ENCODE results near the gene HS3ST1. TPM values are rescaled to one million over a fixed set of nuclear protein-coding genes. Genes with fewer than 3 reads are reported as not detected.

Gene HS3ST1
- total RNA-seq, 1 donor from 2014 or later = 0.27 TPM

DNA sequence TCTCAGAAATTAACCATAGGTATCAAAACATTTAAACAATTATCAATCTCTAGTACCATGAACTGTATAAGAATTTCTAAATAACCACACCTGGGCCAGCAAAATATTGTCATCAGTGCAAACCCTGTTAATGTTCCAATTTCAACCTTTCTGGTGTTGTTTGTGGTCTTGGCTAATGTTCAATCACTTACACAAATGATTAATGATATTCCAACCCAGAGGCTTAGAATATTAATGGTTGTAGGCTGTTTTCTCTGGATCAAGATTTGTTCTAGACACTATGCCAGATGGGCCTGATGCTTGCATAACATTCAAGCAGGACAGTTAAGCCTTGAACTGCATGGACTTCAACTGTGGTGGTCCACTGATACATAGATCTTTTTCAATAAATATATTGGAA is 69.1 kb downstream of the HS3ST1 start:
- Mint-ChIP-seq H3K4me3 (ENCODE audit: unreplicated experiment) (no peak overlapping the region), H3K36me3 (ENCODE audit: unreplicated experiment) (no peaks in the 10 kb centered on the region)

DNA sequence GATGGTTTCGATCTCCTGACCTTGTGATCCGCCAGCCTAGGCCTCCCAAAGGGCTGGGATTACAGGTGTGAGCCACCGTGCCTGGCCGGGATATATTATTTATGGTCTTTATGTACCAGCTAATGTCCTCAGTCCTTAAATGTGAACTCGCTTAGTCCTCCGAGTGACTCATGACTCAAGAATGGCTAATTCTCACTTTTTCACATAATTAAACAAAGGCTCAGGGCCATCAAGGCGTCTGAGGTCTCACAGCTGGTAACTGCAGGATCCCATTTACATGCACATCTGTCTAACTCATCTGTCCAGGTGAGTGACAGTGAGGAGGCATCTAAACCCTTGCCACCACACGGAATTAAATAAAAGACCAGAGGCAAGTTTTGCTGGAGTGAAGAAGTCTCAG is 73.5 kb downstream of the HS3ST1 start:
- H3K4me1 Mint-ChIP-seq (ENCODE audit: unreplicated experiment) = no peaks in the 10 kb centered on the region
- peaks cover 11% of the 10 kb centered on the region for H3K9me3 Mint-ChIP-seq (ENCODE audit: unreplicated experiment)

More for the DNA sequence above, 69.1 kb downstream of the HS3ST1 start:
- no peak for DNase-seq (ENCODE audit: extremely low spot score, unreplicated experiment)
- TF ChIP-seq, protein P1, sequence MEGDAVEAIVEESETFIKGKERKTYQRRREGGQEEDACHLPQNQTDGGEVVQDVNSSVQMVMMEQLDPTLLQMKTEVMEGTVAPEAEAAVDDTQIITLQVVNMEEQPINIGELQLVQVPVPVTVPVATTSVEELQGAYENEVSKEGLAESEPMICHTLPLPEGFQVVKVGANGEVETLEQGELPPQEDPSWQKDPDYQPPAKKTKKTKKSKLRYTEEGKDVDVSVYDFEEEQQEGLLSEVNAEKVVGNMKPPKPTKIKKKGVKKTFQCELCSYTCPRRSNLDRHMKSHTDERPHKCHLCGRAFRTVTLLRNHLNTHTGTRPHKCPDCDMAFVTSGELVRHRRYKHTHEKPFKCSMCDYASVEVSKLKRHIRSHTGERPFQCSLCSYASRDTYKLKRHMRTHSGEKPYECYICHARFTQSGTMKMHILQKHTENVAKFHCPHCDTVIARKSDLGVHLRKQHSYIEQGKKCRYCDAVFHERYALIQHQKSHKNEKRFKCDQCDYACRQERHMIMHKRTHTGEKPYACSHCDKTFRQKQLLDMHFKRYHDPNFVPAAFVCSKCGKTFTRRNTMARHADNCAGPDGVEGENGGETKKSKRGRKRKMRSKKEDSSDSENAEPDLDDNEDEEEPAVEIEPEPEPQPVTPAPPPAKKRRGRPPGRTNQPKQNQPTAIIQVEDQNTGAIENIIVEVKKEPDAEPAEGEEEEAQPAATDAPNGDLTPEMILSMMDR (IDR thresholded peaks at IDR 0.05) = no peak
- peaks cover 3% of the 10 kb centered on the region for H3K9me3 Mint-ChIP-seq (ENCODE audit: unreplicated experiment)
- no peaks in the 10 kb centered on the region for H3K27me3 Mint-ChIP-seq (ENCODE audit: unreplicated experiment)
- H3K4me1 Mint-ChIP-seq (ENCODE audit: unreplicated experiment) = no peaks in the 10 kb centered on the region
- no peak overlapping the region for H3K27ac Mint-ChIP-seq (ENCODE audit: unreplicated experiment)

DNA sequence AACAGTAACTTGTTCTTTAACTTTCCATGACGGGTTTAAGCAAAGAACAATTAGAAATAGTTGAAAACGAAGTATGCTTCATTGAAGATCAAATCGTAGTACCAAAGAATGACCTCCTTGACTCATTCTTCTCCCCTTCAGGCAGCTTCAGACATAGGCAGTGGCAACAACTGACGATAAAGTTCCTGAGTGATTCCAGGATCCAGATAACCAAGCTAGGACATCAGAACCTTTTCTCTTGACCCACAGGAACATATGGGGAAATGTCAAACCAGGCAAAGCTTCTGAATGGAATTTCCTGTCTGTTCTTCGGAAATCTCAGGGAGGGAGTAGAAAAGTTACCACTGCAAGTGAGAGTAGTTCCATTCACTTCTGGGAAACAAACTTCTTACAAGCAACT is 74.2 kb downstream of the HS3ST1 start:
- H3K27ac Mint-ChIP-seq (ENCODE audit: unreplicated experiment) = no peak overlapping the region

More for the DNA sequence above, 73.5 kb downstream of the HS3ST1 start:
- Mint-ChIP-seq H3K27ac (ENCODE audit: unreplicated experiment) (no peak overlapping the region), H3K36me3 (ENCODE audit: unreplicated experiment) (no peaks in the 10 kb centered on the region), H3K27me3 (ENCODE audit: unreplicated experiment) (no peaks in the 10 kb centered on the region), H3K4me3 (ENCODE audit: unreplicated experiment) (no peak overlapping the region)
- TF ChIP-seq, protein P1 (IDR thresholded peaks at IDR 0.05) = no peak
- DNase-seq (ENCODE audit: extremely low spot score, unreplicated experiment) = no peak

DNA sequence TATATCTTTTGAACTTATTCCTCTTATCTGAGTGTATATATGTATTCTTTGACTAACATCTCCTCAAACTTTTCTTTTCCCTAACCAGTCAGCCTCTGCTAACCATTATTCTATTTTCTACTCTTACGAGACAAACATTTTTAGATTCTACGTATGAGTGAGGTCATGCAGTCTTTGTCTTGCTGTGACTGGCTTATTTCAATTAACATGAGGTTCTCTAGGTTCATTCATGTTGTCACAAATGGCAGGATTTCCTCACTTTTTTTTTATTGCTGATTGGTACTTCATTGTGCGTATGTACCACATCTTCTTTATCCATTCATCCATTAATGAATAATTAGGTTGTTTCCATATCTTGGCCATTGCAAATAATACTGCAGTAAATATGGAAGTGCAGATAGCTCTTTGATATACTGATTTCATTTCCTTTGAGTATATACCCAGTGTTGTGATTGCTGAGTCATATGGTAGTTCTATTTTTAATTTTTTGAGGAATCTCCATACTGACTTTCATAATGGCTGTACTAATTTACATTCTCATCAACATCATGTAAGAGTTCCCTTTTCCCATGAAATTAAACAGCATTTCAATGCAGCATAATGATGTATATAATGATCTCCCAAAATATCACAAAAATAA is 80.1 kb downstream of the HS3ST1 start:
- Mint-ChIP-seq H3K4me3 (ENCODE audit: unreplicated experiment) (no peak overlapping the region), H3K27ac (ENCODE audit: unreplicated experiment) (no peak overlapping the region), H3K36me3 (ENCODE audit: unreplicated experiment) (no peaks in the 10 kb centered on the region), H3K27me3 (ENCODE audit: unreplicated experiment) (no peaks in the 10 kb centered on the region), H3K4me1 (ENCODE audit: unreplicated experiment) (no peaks in the 10 kb centered on the region), H3K9me3 (ENCODE audit: unreplicated experiment) (peaks cover 8% of the 10 kb centered on the region)
- DNase-seq (ENCODE audit: extremely low spot score, unreplicated experiment) = no peak
- TF ChIP-seq, protein P1 (IDR thresholded peaks at IDR 0.05) = no peak

More for the DNA sequence above, 74.2 kb downstream of the HS3ST1 start:
- no peak for DNase-seq (ENCODE audit: extremely low spot score, unreplicated experiment)
- H3K36me3 Mint-ChIP-seq (ENCODE audit: unreplicated experiment) = no peaks in the 10 kb centered on the region
- no peak overlapping the region for H3K4me3 Mint-ChIP-seq (ENCODE audit: unreplicated experiment)
- peaks cover 11% of the 10 kb centered on the region for H3K9me3 Mint-ChIP-seq (ENCODE audit: unreplicated experiment)
- TF ChIP-seq, protein P1 (IDR thresholded peaks at IDR 0.05) = no peak
- H3K27me3 Mint-ChIP-seq (ENCODE audit: unreplicated experiment) = no peaks in the 10 kb centered on the region
- no peaks in the 10 kb centered on the region for H3K4me1 Mint-ChIP-seq (ENCODE audit: unreplicated experiment)

DNA sequence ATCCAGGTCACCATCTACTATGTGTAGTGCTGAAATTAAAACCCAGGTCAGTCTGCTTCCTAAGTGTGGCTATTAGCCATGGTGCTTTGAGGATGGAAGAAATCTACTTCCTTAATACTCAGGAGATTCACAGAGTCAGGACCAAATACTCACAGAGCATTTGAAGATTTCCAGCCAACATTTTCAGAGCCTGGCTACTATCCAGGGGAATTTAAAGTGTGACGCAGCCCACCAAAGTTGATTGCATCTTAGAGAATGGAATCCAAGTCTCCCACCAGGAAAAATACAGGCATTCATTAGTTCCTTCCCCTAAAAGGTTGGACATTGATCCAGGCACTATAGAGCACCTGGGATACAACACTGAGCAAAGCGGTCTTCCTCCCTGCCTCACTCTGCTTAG is 83.8 kb downstream of the HS3ST1 start:
- H3K4me1 Mint-ChIP-seq (ENCODE audit: unreplicated experiment) = no peaks in the 10 kb centered on the region
- no peaks in the 10 kb centered on the region for H3K27me3 Mint-ChIP-seq (ENCODE audit: unreplicated experiment)
- H3K9me3 Mint-ChIP-seq (ENCODE audit: unreplicated experiment) = peaks cover 14% of the 10 kb centered on the region
- no peaks in the 10 kb centered on the region for H3K36me3 Mint-ChIP-seq (ENCODE audit: unreplicated experiment)
- no peak for DNase-seq (ENCODE audit: extremely low spot score, unreplicated experiment)
- TF ChIP-seq, protein P1 (IDR thresholded peaks at IDR 0.05) = no peak
- no peak overlapping the region for H3K4me3 Mint-ChIP-seq (ENCODE audit: unreplicated experiment)
- H3K27ac Mint-ChIP-seq (ENCODE audit: unreplicated experiment) = no peak overlapping the region
